ENCODE results near the gene PDPN.

DNA sequence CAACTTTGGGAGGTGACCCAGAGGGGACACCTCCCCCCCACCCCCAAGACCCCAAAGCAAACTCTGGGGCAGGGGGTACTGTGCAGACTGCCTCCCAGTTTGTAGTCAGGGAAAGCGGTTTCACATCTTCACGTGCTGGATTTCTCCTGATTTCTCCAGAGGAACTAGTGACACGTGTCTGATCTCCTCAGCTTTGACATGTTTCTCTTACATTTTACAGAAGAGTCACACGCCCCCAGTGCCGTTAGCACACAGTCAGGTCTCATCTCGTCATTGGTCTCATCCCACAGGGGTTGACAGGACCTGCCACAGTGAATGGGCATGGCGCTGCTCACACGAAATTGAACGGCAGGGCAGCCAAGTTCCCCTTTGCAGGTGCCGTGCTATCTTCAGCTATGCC, 11.8 kb downstream of the PDPN start:
- no peak for TF ChIP-seq POLR2AphosphoS5 (IDR thresholded peaks at IDR 0.05; ENCODE audit: low read depth, low read length)
- TF ChIP-seq POLR2A (IDR thresholded peaks at IDR 0.05; ENCODE audit: low read depth, low read length) = no peak

All from GM12892 (cell line).